Measurements from ENCODE around the gene TXNDC11.

- TF ChIP-seq CTCF (IDR thresholded peaks at IDR 0.05) (no peak), POLR2A (IDR thresholded peaks at IDR 0.05) (no peak)
Observed at GRCh38 chr16:11669380-11670146, 73.1 kb downstream of the TXNDC11 start.
